H9 (cell line): ENCODE results near the gene EHD2. TPM values are rescaled to one million over a fixed set of nuclear protein-coding genes. Genes with fewer than 3 reads are reported as not detected.

ENCODE experiments used
- DNase-seq: peaks from one replicate; pipeline ENCODE4 v3.0.0-alpha.2; 2017
- H2AFZ ChIP-seq: one replicate; pipeline ENCODE4 v1.6.1; 2013; ENCODE audit warnings: mild to moderate bottlenecking, low read length, control low read depth, moderate library complexity
- H2AK5ac ChIP-seq: 2 replicates; pipeline ENCODE4 v1.6.1; 2013; ENCODE audit warnings: low read length, control low read depth, mixed read lengths; ENCODE audit not compliant: insufficient read length
- H2BK120ac ChIP-seq: one replicate; pipeline ENCODE4 v1.6.1; 2013; ENCODE audit warnings: low read depth, mild to moderate bottlenecking, low read length, control low read depth, inconsistent platforms; ENCODE audit not compliant: poor library complexity, severe bottlenecking
- H2BK12ac ChIP-seq: 2 replicates; pipeline ENCODE4 v1.6.1; 2013; ENCODE audit warnings: low read length, control low read depth, mixed read lengths, low read depth; ENCODE audit not compliant: insufficient read length
- H2BK15ac ChIP-seq: 2 replicates; pipeline ENCODE4 v1.6.1; 2013; ENCODE audit warnings: low read depth, low read length, control low read depth
- H2BK20ac ChIP-seq: one replicate; pipeline ENCODE4 v1.6.1; 2013; ENCODE audit warnings: low read depth, mild to moderate bottlenecking, low read length, control low read depth, inconsistent platforms; ENCODE audit not compliant: poor library complexity, severe bottlenecking
- H2BK5ac ChIP-seq: 2 replicates; pipeline ENCODE4 v1.6.1; 2013; ENCODE audit warnings: low read length, control low read depth, mixed read lengths; ENCODE audit not compliant: insufficient read length
- H3K14ac ChIP-seq: 2 replicates; pipeline ENCODE4 v1.6.1; 2013; ENCODE audit warnings: low read length, control low read depth; ENCODE audit not compliant: insufficient read depth
- H3K18ac ChIP-seq: 2 replicates; pipeline ENCODE4 v1.6.1; 2013; ENCODE audit warnings: low read depth, mild to moderate bottlenecking, mixed read lengths, low read length, control low read depth; ENCODE audit not compliant: insufficient read length
- H3K23ac ChIP-seq: 2 replicates; pipeline ENCODE4 v1.6.1; 2013; ENCODE audit warnings: low read length, control low read depth, mixed read lengths, low read depth; ENCODE audit not compliant: insufficient read length
- H3K23me2 ChIP-seq: 2 replicates; pipeline ENCODE4 v1.6.1; 2013; ENCODE audit warnings: low read depth, mild to moderate bottlenecking, mixed read lengths, low read length, control low read depth; ENCODE audit not compliant: insufficient read length, poor library complexity, severe bottlenecking
- H3K27ac ChIP-seq: 2 replicates; pipeline ENCODE4 v1.5.1; 2013; ENCODE audit warnings: low read length, control low read depth, mixed read lengths, low read depth; ENCODE audit not compliant: insufficient read length
- H3K27me3 ChIP-seq: 2 replicates; pipeline ENCODE4 v1.6.1; 2013; ENCODE audit warnings: low read length, control low read depth, inconsistent platforms; ENCODE audit not compliant: insufficient read depth
- H3K4ac ChIP-seq: 2 replicates; pipeline ENCODE4 v1.6.1; 2013; ENCODE audit warnings: low read depth, mild to moderate bottlenecking, control low read depth, inconsistent platforms, low read length, moderate library complexity
- H3K4me1 ChIP-seq: 2 replicates; pipeline ENCODE4 v1.6.1; 2013; ENCODE audit warnings: low read length, control low read depth, inconsistent platforms; ENCODE audit not compliant: insufficient read depth
- H3K4me2 ChIP-seq: 2 replicates; pipeline ENCODE4 v1.6.1; 2013; ENCODE audit warnings: low read length, control low read depth, mixed read lengths; ENCODE audit not compliant: insufficient read length, insufficient read depth
- H3K56ac ChIP-seq: 2 replicates; pipeline ENCODE4 v1.6.1; 2013; ENCODE audit warnings: low read depth, mild to moderate bottlenecking, mixed read lengths, low read length, control low read depth; ENCODE audit not compliant: insufficient read length
- H3K79me1 ChIP-seq: 2 replicates; pipeline ENCODE4 v1.6.1; 2013; ENCODE audit warnings: low read depth, mild to moderate bottlenecking, moderate library complexity, low read length, control low read depth, inconsistent platforms; ENCODE audit not compliant: insufficient read depth, poor library complexity, severe bottlenecking
- H3K79me2 ChIP-seq: 2 replicates; pipeline ENCODE4 v1.6.1; 2013; ENCODE audit warnings: low read length, control low read depth, inconsistent platforms; ENCODE audit not compliant: insufficient read depth
- H3K9ac ChIP-seq: 2 replicates; pipeline ENCODE4 v1.6.1; 2013; ENCODE audit warnings: low read length, control low read depth, mixed read lengths; ENCODE audit not compliant: insufficient read length; ENCODE audit errors: extremely low read depth
- H3K9me3 ChIP-seq: one replicate; pipeline ENCODE4 v1.6.1; 2013; ENCODE audit warnings: low read depth, low read length, inconsistent platforms; ENCODE audit not compliant: control insufficient read depth
- H3T11ph ChIP-seq: one replicate; pipeline ENCODE4 v1.6.1; 2013; ENCODE audit warnings: mild to moderate bottlenecking, low read length, control low read depth, inconsistent platforms
- H4K20me1 ChIP-seq: one replicate; pipeline ENCODE4 v1.6.1; 2013; ENCODE audit not compliant: control insufficient read depth, insufficient read length, insufficient read depth
- H4K5ac ChIP-seq: 2 replicates; pipeline ENCODE4 v1.6.1; 2013; ENCODE audit warnings: low read depth, mild to moderate bottlenecking, mixed read lengths, low read length, control low read depth; ENCODE audit not compliant: insufficient read length
- H4K8ac ChIP-seq: replicated peaks from 2 replicates; pipeline ENCODE4 v1.6.1; 2013; ENCODE audit warnings: low read length, control low read depth, mixed read lengths, low read depth; ENCODE audit not compliant: insufficient read length
- H4K91ac ChIP-seq: 2 replicates; pipeline ENCODE4 v1.6.1; 2013; ENCODE audit warnings: low read depth, mild to moderate bottlenecking, moderate library complexity, mixed read lengths, low read length, control low read depth; ENCODE audit not compliant: insufficient read length
- H3K27ac Mint-ChIP-seq, 3 experiments: 2 replicates in 2 of 3; 3 replicates in 1 of 3; pipeline ENCODE4 v1.8.0; 2020 to 2021; ENCODE audit warnings: mixed read lengths in 3 of 3, mild to moderate bottlenecking in 1 of 3, moderate library complexity in 1 of 3
- H3K27me3 Mint-ChIP-seq: 2 replicates; pipeline ENCODE4 v1.8.0; 2021; ENCODE audit warnings: low read depth, mild to moderate bottlenecking, moderate library complexity, mixed read lengths
- H3K36me3 Mint-ChIP-seq, 3 experiments: 2 replicates in 2 of 3; 3 replicates in 1 of 3; pipeline ENCODE4 v1.8.0; 2020 to 2021; ENCODE audit warnings: low read depth in 3 of 3, mixed read lengths in 3 of 3; ENCODE audit not compliant: insufficient read depth in 1 of 3
- H3K4me1 Mint-ChIP-seq, 2 experiments: 2 replicates each; pipeline ENCODE4 v1.8.0; 2020; ENCODE audit warnings: mixed read lengths in 2 of 2
- H3K4me3 Mint-ChIP-seq, 2 experiments: 2 replicates in 1 of 2; 3 replicates in 1 of 2; pipeline ENCODE4 v1.8.0; 2020 to 2021; ENCODE audit warnings: mild to moderate bottlenecking in 2 of 2, mixed read lengths in 2 of 2, moderate library complexity in 1 of 2
- H3K9me3 Mint-ChIP-seq, 2 experiments: 2 replicates in 1 of 2; 3 replicates in 1 of 2; pipeline ENCODE4 v1.8.0; 2020; ENCODE audit warnings: mild to moderate bottlenecking in 2 of 2, mixed read lengths in 2 of 2, moderate library complexity in 1 of 2
- WGBS: extraction: QIAGEN DNeasy Blood & Tissue Kit; methylation state at CpG from one replicate; pipeline ENCODE4 v1.1.7; 2013; ENCODE audit warnings: missing lambda C conversion rate, low lambda C conversion rate, mixed read lengths; ENCODE audit not compliant: insufficient read length; ENCODE audit errors: extremely low coverage; 5-methylcytosine and 5-hydroxymethylcytosine counted together
- total RNA-seq: library from RNA; stranded (reverse); gene quantifications from 2 replicates; pipeline ENCODE4 v1.2.1, GENCODE V29; 2021
- TF ChIP-seq, protein P1 (sequence below): fragments of 200-600 bp; sonication (generic); conservative IDR thresholded peaks from 3 replicates; pipeline ENCODE4 v1.8.0; 2021; ENCODE audit warnings: antibody characterized with exemption, mild to moderate bottlenecking

Gene EHD2
- total RNA-seq, 1 experiment from 2014 or later: 19.7 TPM

GRCh38 chr19:47675271-47675670, 38.0 kb upstream of the EHD2 start:
- no peaks in the 10 kb centered on the region for H3K4me1 ChIP-seq

More at GRCh38 chr19:47675271-47675670, 38.0 kb upstream of the EHD2 start:
- no peak for DNase-seq
- peak overlapping the region in 2 of 3 experiments; percentile 30 to 77; a peak in 4 of 7 replicates for H3K27ac Mint-ChIP-seq
- no peaks in the 10 kb centered on the region for H3K79me1 ChIP-seq
- no peak overlapping the region for H3K27ac ChIP-seq
- H2BK120ac ChIP-seq: no peak overlapping the region
- H4K5ac ChIP-seq: no peak overlapping the region
- no peak overlapping the region for H2AK5ac ChIP-seq
- no peaks in the 10 kb centered on the region for H3K9me3 Mint-ChIP-seq
- no peak overlapping the region for H2BK5ac ChIP-seq
- H3K9me3 ChIP-seq: no peaks in the 10 kb centered on the region
- no peak overlapping the region for H4K91ac ChIP-seq
- H3K56ac ChIP-seq: no peak overlapping the region
- WGBS: no CpG with 5 or more reads among the region's 12 CpGs
- H3K9ac ChIP-seq: no peak overlapping the region
- no peak overlapping the region for H3K18ac ChIP-seq
- peak overlapping the region in 1 of 2 experiments; percentile 29; a peak in 1 of 5 replicates for H3K4me3 Mint-ChIP-seq
- no peak overlapping the region for H3K4me2 ChIP-seq
- H3K27me3 ChIP-seq: no peaks in the 10 kb centered on the region
- no peak overlapping the region for H4K8ac ChIP-seq
- H2BK20ac ChIP-seq: no peak overlapping the region
- no peaks in the 10 kb centered on the region for H3K79me2 ChIP-seq
- H3K27me3 Mint-ChIP-seq: no peaks in the 10 kb centered on the region
- H3K36me3 Mint-ChIP-seq: peaks cover 29 to 65% (median 32%) of the 10 kb centered on the region in 3 experiments
- H3T11ph ChIP-seq: no peak overlapping the region
- no peak overlapping the region for H2BK12ac ChIP-seq
- H4K20me1 ChIP-seq: no peaks in the 10 kb centered on the region
- no peak overlapping the region for H3K23ac ChIP-seq
- H3K4ac ChIP-seq: no peak overlapping the region
- H3K23me2 ChIP-seq: no peaks in the 10 kb centered on the region
- no peak overlapping the region for H3K14ac ChIP-seq
- TF ChIP-seq, protein P1, sequence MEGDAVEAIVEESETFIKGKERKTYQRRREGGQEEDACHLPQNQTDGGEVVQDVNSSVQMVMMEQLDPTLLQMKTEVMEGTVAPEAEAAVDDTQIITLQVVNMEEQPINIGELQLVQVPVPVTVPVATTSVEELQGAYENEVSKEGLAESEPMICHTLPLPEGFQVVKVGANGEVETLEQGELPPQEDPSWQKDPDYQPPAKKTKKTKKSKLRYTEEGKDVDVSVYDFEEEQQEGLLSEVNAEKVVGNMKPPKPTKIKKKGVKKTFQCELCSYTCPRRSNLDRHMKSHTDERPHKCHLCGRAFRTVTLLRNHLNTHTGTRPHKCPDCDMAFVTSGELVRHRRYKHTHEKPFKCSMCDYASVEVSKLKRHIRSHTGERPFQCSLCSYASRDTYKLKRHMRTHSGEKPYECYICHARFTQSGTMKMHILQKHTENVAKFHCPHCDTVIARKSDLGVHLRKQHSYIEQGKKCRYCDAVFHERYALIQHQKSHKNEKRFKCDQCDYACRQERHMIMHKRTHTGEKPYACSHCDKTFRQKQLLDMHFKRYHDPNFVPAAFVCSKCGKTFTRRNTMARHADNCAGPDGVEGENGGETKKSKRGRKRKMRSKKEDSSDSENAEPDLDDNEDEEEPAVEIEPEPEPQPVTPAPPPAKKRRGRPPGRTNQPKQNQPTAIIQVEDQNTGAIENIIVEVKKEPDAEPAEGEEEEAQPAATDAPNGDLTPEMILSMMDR: no peak
- H2AFZ ChIP-seq: no peak overlapping the region
- H2BK15ac ChIP-seq: no peak overlapping the region
- no peaks in the 10 kb centered on the region for H3K4me1 Mint-ChIP-seq
